Mesendoderm (in vitro differentiated cells): ENCODE results near the gene FDX2.

Source experiments
- DNase-seq: peaks from one replicate; pipeline ENCODE4 v3.0.0; 2013
- H2AK5ac ChIP-seq: 2 replicates; pipeline ENCODE4 v1.6.1; 2013; ENCODE audit warnings: low read length, inconsistent platforms
- H2BK120ac ChIP-seq: 2 replicates; pipeline ENCODE4 v1.6.1; 2013; ENCODE audit warnings: low read depth, mild to moderate bottlenecking, low read length, moderate library complexity, mixed read lengths
- H2BK15ac ChIP-seq: replicated peaks from 2 replicates; pipeline ENCODE4 v1.6.1; 2013; ENCODE audit warnings: low read depth, mild to moderate bottlenecking, moderate library complexity
- H2BK5ac ChIP-seq: 2 replicates; pipeline ENCODE4 v1.6.1; 2013; ENCODE audit warnings: low read length, inconsistent platforms
- H3K18ac ChIP-seq: 2 replicates; pipeline ENCODE4 v1.6.1; 2013; ENCODE audit warnings: mild to moderate bottlenecking, low read length, mixed read lengths
- H3K23ac ChIP-seq: one replicate; pipeline ENCODE4 v1.6.1; 2013; ENCODE audit warnings: low read length
- H3K27ac ChIP-seq: 2 replicates; pipeline ENCODE4 v1.5.1; 2013; ENCODE audit warnings: low read depth, mild to moderate bottlenecking, inconsistent platforms, low read length, moderate library complexity
- H3K27me3 ChIP-seq: 2 replicates; pipeline ENCODE4 v1.6.1; 2013; ENCODE audit warnings: low read length, control low read depth, mild to moderate bottlenecking, inconsistent platforms; ENCODE audit not compliant: insufficient read depth, poor library complexity
- H3K36me3 ChIP-seq: 2 replicates; pipeline ENCODE4 v1.6.1; 2013; ENCODE audit warnings: low read length, inconsistent platforms; ENCODE audit not compliant: control insufficient read depth, insufficient read depth
- H3K4ac ChIP-seq: one replicate; pipeline ENCODE4 v1.6.1; 2013; ENCODE audit warnings: low read depth, mild to moderate bottlenecking, low read length, moderate library complexity
- H3K4me1 ChIP-seq: 2 replicates; pipeline ENCODE4 v1.6.1; 2013; ENCODE audit warnings: low read depth, low read length, inconsistent platforms; ENCODE audit not compliant: control insufficient read depth
- H3K4me2 ChIP-seq: 2 replicates; pipeline ENCODE4 v1.6.1; 2013; ENCODE audit warnings: low read length
- H3K4me3 ChIP-seq: 2 replicates; pipeline ENCODE4 v1.5.1; 2013; ENCODE audit warnings: mild to moderate bottlenecking, low read length
- H3K56ac ChIP-seq: one replicate; pipeline ENCODE4 v1.6.1; 2013; ENCODE audit warnings: low read length
- H3K79me1 ChIP-seq: 2 replicates; pipeline ENCODE4 v1.6.1; 2013; ENCODE audit warnings: low read length, inconsistent platforms
- H3K79me2 ChIP-seq: 2 replicates; pipeline ENCODE4 v1.6.1; 2013; ENCODE audit warnings: mild to moderate bottlenecking, low read length; ENCODE audit not compliant: control insufficient read depth, insufficient read depth
- H3K9ac ChIP-seq: 2 replicates; pipeline ENCODE4 v1.6.1; 2013; ENCODE audit warnings: low read length, inconsistent platforms
- H4K5ac ChIP-seq: one replicate; pipeline ENCODE4 v1.6.1; 2013; ENCODE audit warnings: low read length
- H4K8ac ChIP-seq: one replicate; pipeline ENCODE4 v1.6.1; 2013; ENCODE audit warnings: low read depth, mild to moderate bottlenecking, control low read depth, low read length, moderate library complexity
- WGBS: extraction: QIAGEN DNeasy Blood & Tissue Kit; methylation state at CpG from one replicate; pipeline ENCODE4 v1.1.7; 2013; ENCODE audit warnings: low lambda C conversion rate, missing lambda C conversion rate; ENCODE audit not compliant: insufficient coverage; ENCODE audit errors: extremely low coverage; 5-methylcytosine and 5-hydroxymethylcytosine counted together

Gene FDX2

DNA sequence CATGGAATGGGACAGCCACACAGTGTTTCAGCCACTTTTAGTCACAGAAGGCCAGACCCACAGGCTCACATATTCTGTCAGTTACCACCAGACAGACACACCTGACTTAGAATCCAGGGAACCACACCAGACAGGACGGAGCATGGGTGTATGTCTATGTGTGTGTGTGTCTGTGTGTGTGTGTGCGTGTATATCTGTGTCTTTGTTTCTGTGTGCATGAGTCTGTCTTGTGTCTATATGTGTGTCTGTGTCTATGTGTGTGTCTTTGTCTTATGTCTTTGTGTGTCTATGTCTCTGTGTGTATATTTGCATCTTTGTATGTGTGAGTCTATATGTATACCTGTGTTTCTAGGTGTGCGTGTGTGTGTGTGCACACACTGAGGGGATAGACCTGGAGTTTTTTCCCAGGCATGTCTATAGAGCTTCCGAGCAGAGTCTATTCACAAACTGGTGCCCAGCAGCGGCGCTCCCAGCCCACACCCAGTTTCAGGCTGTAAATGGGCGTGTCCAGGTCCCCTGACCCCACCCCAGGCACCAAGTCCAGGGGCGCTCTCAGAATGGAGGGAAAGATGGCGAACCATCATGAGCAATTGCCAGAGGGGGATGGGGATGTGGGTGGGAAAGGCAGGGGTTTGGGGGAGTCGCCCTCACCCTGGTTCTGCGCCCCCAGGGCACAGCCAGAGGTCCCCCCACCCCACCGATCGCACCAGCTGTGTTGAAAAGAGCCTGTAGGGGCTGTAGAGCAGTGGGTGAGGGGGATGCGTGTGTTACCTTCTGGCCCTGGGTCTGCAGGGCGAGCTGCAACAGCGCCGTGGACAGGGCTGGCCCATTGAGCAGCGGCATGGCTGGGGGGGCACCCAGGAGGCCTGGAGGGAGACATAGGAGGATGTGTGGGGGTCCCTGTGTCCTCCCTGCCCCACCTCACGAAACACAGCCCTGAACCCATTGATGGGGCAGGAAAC lies 6.3 kb upstream of the FDX2 start:
- H3K18ac ChIP-seq: no peak overlapping the region
- no peaks in the 10 kb centered on the region for H3K27me3 ChIP-seq
- no peak overlapping the region for H3K27ac ChIP-seq
- H3K4me2 ChIP-seq: no peak overlapping the region
- H2BK5ac ChIP-seq: no peak overlapping the region
- H3K36me3 ChIP-seq: peaks cover 14% of the 10 kb centered on the region
- no peak overlapping the region for H3K4me3 ChIP-seq
- H3K9ac ChIP-seq: no peak overlapping the region
- no peak for DNase-seq
- no CpG with 5 or more reads among the region's 19 CpGs for WGBS
- no peak overlapping the region for H2AK5ac ChIP-seq
- H4K8ac ChIP-seq: no peak overlapping the region
- no peak overlapping the region for H2BK15ac ChIP-seq
- H3K4ac ChIP-seq: no peak overlapping the region
- H3K23ac ChIP-seq: no peak overlapping the region
- no peaks in the 10 kb centered on the region for H3K79me1 ChIP-seq
- no peaks in the 10 kb centered on the region for H3K4me1 ChIP-seq
- H3K79me2 ChIP-seq: no peaks in the 10 kb centered on the region
- H3K56ac ChIP-seq: no peak overlapping the region
- H2BK120ac ChIP-seq: no peak overlapping the region
- no peak overlapping the region for H4K5ac ChIP-seq

DNA sequence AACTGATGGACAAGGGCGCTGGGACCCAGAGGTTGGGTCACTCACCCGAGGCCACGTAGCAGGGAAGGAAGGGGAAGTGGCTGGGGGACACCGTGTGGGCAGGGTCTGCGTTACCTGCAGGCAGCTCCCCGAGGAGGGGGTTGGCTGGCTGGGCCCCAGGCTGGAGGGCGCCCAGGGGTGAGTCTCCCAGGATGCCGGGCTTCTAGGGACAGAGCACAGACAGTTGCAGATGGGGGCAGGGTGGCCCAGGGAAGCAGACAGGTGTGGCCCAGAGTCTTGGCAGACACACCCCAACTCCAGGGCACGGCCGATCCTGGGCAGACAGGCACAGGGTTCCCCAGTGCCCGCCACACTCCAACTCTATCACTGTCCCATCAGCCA lies 5.6 kb upstream of the FDX2 start:
- no peak overlapping the region for H3K23ac ChIP-seq
- H3K36me3 ChIP-seq: peaks cover 14% of the 10 kb centered on the region
- H2BK120ac ChIP-seq: no peak overlapping the region
- H3K56ac ChIP-seq: no peak overlapping the region
- no peaks in the 10 kb centered on the region for H3K4me1 ChIP-seq
- no peak overlapping the region for H2BK15ac ChIP-seq
- WGBS: no CpG with 5 or more reads among the region's 11 CpGs
- no peak overlapping the region for H3K27ac ChIP-seq
- H3K18ac ChIP-seq: no peak overlapping the region
- H3K4ac ChIP-seq: no peak overlapping the region
- no peak overlapping the region for H2AK5ac ChIP-seq
- H3K4me3 ChIP-seq: no peak overlapping the region
- no peaks in the 10 kb centered on the region for H3K27me3 ChIP-seq
- no peak overlapping the region for H4K5ac ChIP-seq
- H3K9ac ChIP-seq: no peak overlapping the region
- DNase-seq: no peak
- H3K79me2 ChIP-seq: no peaks in the 10 kb centered on the region
- no peak overlapping the region for H4K8ac ChIP-seq
- H2BK5ac ChIP-seq: no peak overlapping the region
- H3K4me2 ChIP-seq: no peak overlapping the region
- no peaks in the 10 kb centered on the region for H3K79me1 ChIP-seq

DNA sequence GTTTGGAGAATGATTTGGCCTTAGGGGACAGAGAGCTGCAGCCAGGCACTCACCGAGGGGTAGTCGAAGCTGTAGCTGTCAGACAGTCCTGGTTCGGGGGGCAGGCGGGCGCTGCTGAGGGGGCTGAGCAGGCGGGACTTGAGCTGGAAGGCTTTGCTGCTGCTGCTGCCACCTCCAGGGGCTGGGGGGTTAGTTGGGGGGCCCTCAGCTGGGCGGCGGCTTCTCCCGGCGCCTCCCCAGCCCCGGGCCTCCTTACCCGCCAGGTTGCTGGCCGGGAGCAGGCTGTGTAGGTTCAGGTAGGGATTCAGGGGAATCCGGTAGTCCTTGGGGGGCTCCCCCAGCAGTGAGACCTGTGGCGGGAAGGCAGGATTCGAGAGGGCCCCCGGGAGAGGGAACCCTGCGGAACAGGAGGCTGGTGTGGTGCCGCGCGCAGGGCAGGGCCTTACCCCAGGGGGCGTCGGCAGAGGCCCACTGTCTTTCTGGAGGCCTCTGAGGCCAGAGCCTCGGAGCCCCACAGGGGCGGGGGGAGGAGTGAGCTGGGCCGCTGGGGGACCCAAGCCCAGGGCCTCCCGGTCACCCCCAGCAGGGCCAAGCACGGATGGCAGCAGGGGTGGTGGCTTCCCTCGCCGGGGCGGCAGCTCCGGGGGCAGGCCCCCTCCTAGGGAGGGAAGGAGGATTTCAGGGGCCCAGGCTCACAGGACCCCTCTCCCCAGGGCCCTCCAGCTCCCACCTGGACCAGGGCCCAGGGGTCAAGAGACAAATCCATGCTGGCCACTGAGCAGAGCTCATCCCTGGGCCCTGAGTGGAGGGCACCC lies 5.0 kb upstream of the FDX2 start:
- no peak for DNase-seq
- no peak overlapping the region for H3K56ac ChIP-seq

DNA sequence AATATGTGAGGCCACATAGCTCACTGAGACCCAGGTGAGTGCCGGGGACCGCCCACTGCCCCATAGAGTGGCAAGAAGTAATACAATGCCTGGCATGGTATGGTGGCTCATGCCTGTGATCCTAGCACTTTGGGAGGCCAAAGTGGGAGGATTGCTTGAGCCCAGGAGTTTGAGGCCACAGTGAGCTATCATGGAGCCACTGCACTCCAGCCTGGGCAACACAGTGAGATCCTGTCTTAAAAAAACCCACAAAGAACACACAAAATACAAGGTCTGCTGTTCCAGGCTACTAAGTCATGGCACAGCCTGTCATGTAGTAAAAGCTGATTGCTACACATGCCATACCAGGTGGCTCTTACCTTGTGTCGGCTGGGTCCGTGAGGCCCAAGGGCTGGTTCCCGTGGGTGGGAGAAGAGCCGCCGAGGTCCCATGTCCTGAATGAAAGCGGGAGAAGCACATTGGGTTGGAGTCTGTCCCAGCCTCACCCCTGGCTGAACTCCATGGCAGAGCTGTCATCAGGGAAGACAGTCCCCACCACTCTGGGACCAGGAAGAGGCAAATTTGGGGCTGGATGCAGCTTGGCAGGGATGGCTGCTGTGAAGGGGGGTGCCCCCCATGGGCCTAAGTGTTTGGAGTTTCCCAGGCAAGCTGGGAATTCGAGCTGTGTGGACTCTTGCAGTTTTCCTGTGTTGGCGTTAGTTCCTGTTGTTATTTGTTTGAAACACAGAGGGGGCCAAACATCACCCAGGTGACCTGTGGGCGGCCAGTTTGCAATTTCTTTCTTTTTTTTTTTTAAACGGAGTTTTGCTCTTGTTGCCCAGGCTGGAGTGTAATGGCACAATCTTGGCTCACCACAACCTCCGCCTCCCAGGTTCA lies 3.2 kb upstream of the FDX2 start:
- Histone ChIP-seq H4K8ac (no peak overlapping the region), H3K27me3 (no peaks in the 10 kb centered on the region), H3K56ac (no peak overlapping the region), H3K79me2 (no peaks in the 10 kb centered on the region), H3K18ac (no peak overlapping the region), H3K23ac (no peak overlapping the region), H3K4ac (no peak overlapping the region), H2BK15ac (no peak overlapping the region), H3K79me1 (no peaks in the 10 kb centered on the region), H3K27ac (no peak overlapping the region), H3K36me3 (peaks cover 11% of the 10 kb centered on the region), H2BK5ac (no peak overlapping the region), H3K4me1 (no peaks in the 10 kb centered on the region), H2AK5ac (no peak overlapping the region), H3K9ac (no peak overlapping the region), H2BK120ac (no peak overlapping the region), H3K4me2 (no peak overlapping the region), H4K5ac (no peak overlapping the region), H3K4me3 (no peak overlapping the region)
- no CpG with 5 or more reads among the region's 13 CpGs for WGBS
- no peak for DNase-seq

More for the DNA sequence above, 5.0 kb upstream of the FDX2 start:
- no peaks in the 10 kb centered on the region for H3K4me1 ChIP-seq
- H3K79me2 ChIP-seq: no peaks in the 10 kb centered on the region
- no peaks in the 10 kb centered on the region for H3K27me3 ChIP-seq
- no peak overlapping the region for H3K4me2 ChIP-seq
- H3K18ac ChIP-seq: no peak overlapping the region
- no peak overlapping the region for H2BK15ac ChIP-seq
- no peak overlapping the region for H3K9ac ChIP-seq
- WGBS: no CpG with 5 or more reads among the region's 32 CpGs
- H3K23ac ChIP-seq: no peak overlapping the region
- H3K4me3 ChIP-seq: no peak overlapping the region
- no peak overlapping the region for H4K5ac ChIP-seq
- no peak overlapping the region for H3K4ac ChIP-seq
- no peak overlapping the region for H2BK120ac ChIP-seq
- H3K79me1 ChIP-seq: no peaks in the 10 kb centered on the region
- H4K8ac ChIP-seq: no peak overlapping the region
- H3K27ac ChIP-seq: no peak overlapping the region
- H2AK5ac ChIP-seq: no peak overlapping the region
- no peak overlapping the region for H2BK5ac ChIP-seq
- peaks cover 13% of the 10 kb centered on the region for H3K36me3 ChIP-seq

DNA sequence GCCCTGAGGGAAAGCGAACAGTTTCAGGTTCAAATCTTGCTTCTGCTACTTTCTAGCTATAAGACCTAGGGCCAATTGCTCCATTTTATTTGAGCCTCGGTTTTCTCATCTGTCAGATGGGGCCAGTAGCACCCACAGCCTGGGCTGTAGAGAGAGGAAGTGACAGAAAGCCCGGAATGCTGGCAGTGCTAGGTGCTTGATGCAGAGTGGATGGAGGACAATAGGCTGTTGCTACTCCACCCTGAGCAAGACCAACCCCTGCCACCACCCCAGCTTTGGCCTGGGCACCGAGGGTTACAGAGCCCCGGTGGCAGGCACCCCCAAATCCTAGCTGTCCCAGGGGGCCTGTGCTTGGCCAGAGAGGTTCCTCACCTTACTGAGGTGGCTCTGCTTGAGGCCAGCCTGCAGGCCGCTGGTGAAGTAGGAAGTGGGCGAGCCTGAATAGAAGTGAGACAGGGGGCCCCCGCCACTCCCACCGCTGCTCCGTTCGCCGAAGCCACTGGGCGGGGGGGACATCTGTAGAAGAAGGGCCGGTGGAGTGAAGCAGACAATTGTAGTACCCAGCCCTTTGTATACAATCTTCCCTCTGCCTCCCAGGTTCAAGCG lies 2.1 kb upstream of the FDX2 start:
- no CpG with 5 or more reads among the region's 15 CpGs for WGBS
- H3K4me1 ChIP-seq: no peaks in the 10 kb centered on the region
- no peaks in the 10 kb centered on the region for H3K79me1 ChIP-seq
- no peak overlapping the region for H2AK5ac ChIP-seq
- no peak overlapping the region for H3K23ac ChIP-seq
- H3K79me2 ChIP-seq: no peaks in the 10 kb centered on the region
- no peak overlapping the region for H3K27ac ChIP-seq
- H2BK120ac ChIP-seq: no peak overlapping the region
- H3K36me3 ChIP-seq: peaks cover 11% of the 10 kb centered on the region
- H4K5ac ChIP-seq: no peak overlapping the region
- H2BK5ac ChIP-seq: no peak overlapping the region
- no peaks in the 10 kb centered on the region for H3K27me3 ChIP-seq
- H2BK15ac ChIP-seq: no peak overlapping the region
- H3K4me2 ChIP-seq: no peak overlapping the region
- H3K4ac ChIP-seq: no peak overlapping the region
- no peak for DNase-seq
- H3K18ac ChIP-seq: no peak overlapping the region
- no peak overlapping the region for H3K56ac ChIP-seq
- no peak overlapping the region for H3K9ac ChIP-seq
- no peak overlapping the region for H4K8ac ChIP-seq
- no peak overlapping the region for H3K4me3 ChIP-seq
